ENCODE data around the gene NENF. TPM values are rescaled to one million over a fixed set of nuclear protein-coding genes. Genes with fewer than 3 reads are reported as not detected.
A peak's percentile ranks its signal among the peaks of the same experiment; 100 is the strongest.

Gene NENF
- total RNA-seq, 1 donor from 2014 or later: 6.8 TPM

- peaks cover 35% of the 10 kb centered on the region for H3K27me3 ChIP-seq
- no peaks in the 10 kb centered on the region for H3K9me3 ChIP-seq (ENCODE audit: low read depth)
- H3K9ac ChIP-seq: no peak overlapping the region
- no peaks in the 10 kb centered on the region for H3K36me3 ChIP-seq
- no peak for TF ChIP-seq CTCF (IDR thresholded peaks at IDR 0.05)
- TF ChIP-seq EZH2phosphoT487 (IDR thresholded peaks at IDR 0.05): no peak
- Mint-ChIP-seq H3K4me3 (peak overlapping the region; percentile 81), H3K36me3 (no peaks in the 10 kb centered on the region), H3K27ac (no peak overlapping the region), H3K9me3 (no peaks in the 10 kb centered on the region), H3K4me1 (peaks cover 24% of the 10 kb centered on the region), H3K27me3 (ENCODE audit: insufficient read depth, low read depth) (peaks cover 3% of the 10 kb centered on the region)
- no peak overlapping the region for H2AFZ ChIP-seq (replicated peaks)
- H3K4me2 ChIP-seq: no peak overlapping the region
- no peak overlapping the region for H3K27ac ChIP-seq
- no peak overlapping the region for H3K4me3 ChIP-seq
- peaks cover 4% of the 10 kb centered on the region for H4K20me1 ChIP-seq (ENCODE audit: low read depth)
- H3F3A ChIP-seq (ENCODE audit: low read depth): peaks cover 9% of the 10 kb centered on the region
- H3K79me2 ChIP-seq (ENCODE audit: low read depth): no peaks in the 10 kb centered on the region
- peaks cover 3% of the 10 kb centered on the region for H3K4me1 ChIP-seq
- DNase-seq (ENCODE audit: low spot score): no peak
Observed at GRCh38 chr1:212431644-212432043, 1.1 kb upstream of the NENF start.

- peaks cover 3% of the 10 kb centered on the region for H3K4me1 ChIP-seq
- DNase-seq (ENCODE audit: low spot score): no peak
- H3K4me3 ChIP-seq: peak overlapping the region; percentile 82
- Mint-ChIP-seq H3K4me1 (peaks cover 24% of the 10 kb centered on the region), H3K27ac (no peak overlapping the region), H3K27me3 (ENCODE audit: insufficient read depth, low read depth) (peaks cover 3% of the 10 kb centered on the region), H3K4me3 (peak overlapping the region; percentile 81), H3K36me3 (no peaks in the 10 kb centered on the region), H3K9me3 (no peaks in the 10 kb centered on the region)
- peak overlapping the region; percentile 79 for H3K4me2 ChIP-seq
- H3K9me3 ChIP-seq (ENCODE audit: low read depth): no peaks in the 10 kb centered on the region
- H3K27ac ChIP-seq: no peak overlapping the region
- peaks cover 4% of the 10 kb centered on the region for H4K20me1 ChIP-seq (ENCODE audit: low read depth)
- H3F3A ChIP-seq (ENCODE audit: low read depth): peaks cover 9% of the 10 kb centered on the region
- H2AFZ ChIP-seq (replicated peaks): no peak overlapping the region
- H3K27me3 ChIP-seq: peaks cover 35% of the 10 kb centered on the region
- no peak overlapping the region for H3K9ac ChIP-seq
- H3K79me2 ChIP-seq (ENCODE audit: low read depth): no peaks in the 10 kb centered on the region
- TF ChIP-seq EZH2 (IDR thresholded peaks at IDR 0.05): no peak
- TF ChIP-seq CTCF (IDR thresholded peaks at IDR 0.05): no peak
- TF ChIP-seq EZH2phosphoT487 (IDR thresholded peaks at IDR 0.05): no peak
- no peaks in the 10 kb centered on the region for H3K36me3 ChIP-seq
Observed at GRCh38 chr1:212432272-212432660, 454 bp upstream of the NENF start.

- peak overlapping the region; percentile 86 for H3K4me3 Mint-ChIP-seq
- Histone ChIP-seq H3K36me3 (no peaks in the 10 kb centered on the region), H3K79me2 (ENCODE audit: low read depth) (no peaks in the 10 kb centered on the region), H3K27me3 (peaks cover 28% of the 10 kb centered on the region), H3K4me3 (peak overlapping the region; percentile 82), H3K4me1 (peaks cover 3% of the 10 kb centered on the region), H2AFZ (replicated peaks) (no peak overlapping the region), H4K20me1 (ENCODE audit: low read depth) (peaks cover 4% of the 10 kb centered on the region), H3F3A (ENCODE audit: low read depth) (peaks cover 9% of the 10 kb centered on the region), H3K9ac (no peak overlapping the region), H3K27ac (no peak overlapping the region), H3K9me3 (ENCODE audit: low read depth) (no peaks in the 10 kb centered on the region), H3K4me2 (peak overlapping the region; percentile 79)
- H3K27me3 Mint-ChIP-seq (ENCODE audit: insufficient read depth, low read depth): peaks cover 3% of the 10 kb centered on the region
- DNase-seq (ENCODE audit: low spot score): no peak
- H3K27ac Mint-ChIP-seq: no peak overlapping the region
- no peaks in the 10 kb centered on the region for H3K9me3 Mint-ChIP-seq
- no peak for TF ChIP-seq EZH2 (IDR thresholded peaks at IDR 0.05)
- no peak for TF ChIP-seq EZH2phosphoT487 (IDR thresholded peaks at IDR 0.05)
- TF ChIP-seq CTCF (IDR thresholded peaks at IDR 0.05): no peak
- H3K36me3 Mint-ChIP-seq: no peaks in the 10 kb centered on the region
- peaks cover 24% of the 10 kb centered on the region for H3K4me1 Mint-ChIP-seq
Observed at GRCh38 chr1:212433577-212434462, 1.1 kb downstream of the NENF start.
